IPS DF 19.7 (cell line): ENCODE results near the gene TMCO4.
A peak's percentile ranks its signal among the peaks of the same experiment; 100 is the strongest.

Source experiments
- DNase-seq: peaks from one replicate; pipeline ENCODE4 v3.0.0-alpha.2; 2013; ENCODE audit warnings: low read depth, low spot score

TMCO4 gene

GRCh38 chr1:19688041-19688842, 111.5 kb downstream of the TMCO4 start:
- DNase-seq, result no peak

DNA sequence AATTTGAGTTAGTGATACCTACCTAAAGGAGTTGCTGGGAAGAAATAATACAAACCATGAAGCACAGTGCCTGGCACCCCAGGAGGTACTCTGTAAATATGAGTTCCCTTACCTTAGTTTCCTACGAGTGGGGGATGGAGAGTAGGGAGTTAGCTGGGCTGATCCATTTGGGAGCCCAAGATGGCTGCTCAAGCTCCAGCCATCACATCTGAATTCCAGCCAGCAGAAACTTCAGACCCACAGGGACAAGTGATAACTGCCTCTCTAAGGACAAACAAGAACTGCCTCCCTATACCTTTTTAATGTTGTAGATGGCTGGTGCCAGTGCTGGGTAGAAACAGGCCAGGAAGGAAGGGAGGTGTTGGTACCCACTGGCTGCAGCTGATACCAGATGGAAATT, 112.3 kb downstream of the TMCO4 start:
- DNase-seq, result no peak

DNA sequence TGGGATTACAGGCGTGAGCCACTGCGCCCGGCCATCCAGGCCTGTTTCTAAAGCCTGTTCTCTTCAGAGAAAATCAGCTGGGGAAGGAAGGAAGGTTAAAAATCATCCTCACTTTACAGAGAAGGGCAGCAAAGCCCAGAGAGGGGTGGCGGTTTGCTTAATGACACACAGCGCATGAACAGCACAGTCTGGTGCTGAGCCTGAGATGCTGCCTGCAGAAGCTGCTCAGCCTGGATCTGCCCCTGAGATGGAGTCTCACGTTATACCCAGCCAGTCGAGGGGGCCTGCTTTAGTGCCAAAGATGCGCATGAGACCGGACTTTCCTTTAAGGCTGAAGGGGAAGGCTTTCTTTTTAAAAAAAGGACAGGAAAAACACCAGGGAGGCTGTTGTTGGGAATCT, 113.7 kb downstream of the TMCO4 start:
- DNase-seq, result no peak

DNA sequence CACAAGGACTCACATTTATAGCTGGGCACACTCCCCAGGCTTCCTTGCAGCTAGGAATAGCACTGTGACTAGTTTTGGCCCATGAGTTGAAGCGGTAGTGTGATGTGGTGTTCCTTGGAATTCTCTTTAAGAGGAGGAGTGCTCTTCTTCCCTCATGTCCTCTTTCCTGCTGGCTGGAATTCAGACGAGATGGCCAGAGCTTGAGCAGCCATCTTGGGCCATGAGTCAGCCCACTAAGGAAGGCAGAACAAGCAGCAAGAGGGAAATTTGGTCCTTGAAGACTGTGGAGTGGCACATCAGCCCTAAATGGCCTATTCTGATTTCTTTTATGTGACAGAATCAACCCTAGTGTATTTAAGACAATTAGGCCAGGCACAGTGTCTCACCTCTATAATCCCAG, 115.0 kb downstream of the TMCO4 start:
- DNase-seq, result no peak

DNA sequence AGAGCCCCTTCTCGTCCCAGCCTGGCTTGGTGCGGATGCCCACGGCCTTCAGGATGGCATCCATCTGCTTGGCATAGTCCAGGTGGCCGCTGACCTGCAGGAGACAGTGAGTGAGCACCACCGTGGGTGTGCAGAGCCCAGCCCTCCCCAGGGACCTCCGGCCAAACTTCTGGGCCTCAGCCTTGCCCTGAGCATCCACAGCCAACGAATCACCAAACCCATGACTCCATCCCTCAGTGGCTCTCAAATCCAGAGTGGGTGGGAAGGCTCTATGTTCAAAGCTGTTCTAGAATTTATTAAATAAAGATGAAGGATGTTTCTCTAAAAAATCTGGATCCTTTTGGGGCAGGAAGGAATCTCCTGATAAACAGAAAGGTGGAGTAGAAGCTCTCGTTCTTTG, 116.4 kb downstream of the TMCO4 start:
- DNase-seq, result no peak

- no peak for DNase-seq
Measured at GRCh38 chr1:19682901-19683300, 116.8 kb downstream of the TMCO4 start.

- no peak for DNase-seq
Measured at GRCh38 chr1:19682257-19682656, 117.5 kb downstream of the TMCO4 start.

- DNase-seq, result no peak
Measured at GRCh38 chr1:19680644-19681043, 119.1 kb downstream of the TMCO4 start.

DNA sequence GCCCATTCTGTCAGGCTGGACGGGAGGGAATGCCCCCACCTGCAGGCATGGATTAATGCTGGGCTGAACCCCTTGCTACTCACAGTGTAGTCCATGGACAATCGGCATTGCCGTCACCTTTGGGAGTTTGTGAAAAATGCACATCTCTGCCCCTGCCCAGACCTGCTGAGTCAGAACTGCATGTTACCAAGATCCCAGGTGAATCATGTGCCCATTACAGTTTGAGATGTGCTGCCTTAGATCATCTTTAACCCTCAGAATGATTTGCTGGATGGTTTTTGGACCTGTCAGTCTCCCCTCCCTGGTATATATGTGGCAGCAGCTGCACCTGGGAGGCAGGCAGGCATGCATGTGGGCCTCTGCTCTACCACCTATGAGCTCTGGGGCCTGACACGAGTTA, 120.0 kb downstream of the TMCO4 start:
- DNase-seq, result no peak

GRCh38 chr1:19678931-19679453, 120.7 kb downstream of the TMCO4 start:
- no peak for DNase-seq

GRCh38 chr1:19678493-19678892, 121.2 kb downstream of the TMCO4 start:
- DNase-seq, result no peak

GRCh38 chr1:19676438-19676922, 123.2 kb downstream of the TMCO4 start:
- DNase-seq, result peak; percentile 61

DNA sequence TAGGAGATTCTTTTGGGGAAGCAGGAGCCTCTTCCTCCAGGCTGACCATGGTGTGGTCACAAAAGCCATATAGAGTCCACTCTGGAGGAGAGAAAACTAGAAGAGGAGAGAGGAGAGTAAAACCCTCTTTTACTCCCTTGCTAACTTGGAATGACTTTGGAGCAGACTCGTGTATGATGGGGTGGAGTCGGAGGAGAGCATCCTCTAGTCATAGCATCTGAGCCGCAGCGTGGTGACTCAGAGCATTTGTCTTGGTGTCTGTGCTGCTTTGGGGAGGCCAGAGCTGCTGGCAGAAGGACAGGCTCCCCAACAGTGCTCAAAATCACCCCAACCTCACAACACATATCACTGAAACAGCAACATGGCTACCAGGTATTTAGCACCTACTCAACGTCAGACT, 123.9 kb downstream of the TMCO4 start:
- DNase-seq, result no peak

- DNase-seq, result no peak
Measured at GRCh38 chr1:19672237-19672636, 127.5 kb downstream of the TMCO4 start.

GRCh38 chr1:19670787-19671186, 128.9 kb downstream of the TMCO4 start:
- no peak for DNase-seq

DNA sequence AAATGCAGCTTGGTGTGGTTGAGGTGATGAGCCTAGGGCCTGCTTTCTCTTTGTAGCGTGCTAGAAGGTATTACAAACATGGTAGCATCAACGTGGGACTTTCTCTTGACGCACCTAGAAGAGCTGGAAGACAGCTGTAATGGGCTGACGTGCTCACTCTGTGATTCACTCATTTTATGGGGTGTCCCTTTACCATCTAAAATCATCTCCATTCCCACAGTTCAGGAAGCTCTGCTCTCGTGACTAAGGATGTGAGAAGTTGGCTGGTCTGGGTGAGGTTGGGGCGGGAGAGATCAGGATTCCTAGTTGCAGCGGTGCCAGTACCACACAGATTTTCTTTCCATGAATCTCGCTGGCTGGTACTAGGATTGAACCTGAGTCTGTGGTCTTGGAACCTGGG, 130.8 kb downstream of the TMCO4 start:
- DNase-seq, result no peak

- DNase-seq, result no peak
Measured at GRCh38 chr1:19665496-19666465, 133.9 kb downstream of the TMCO4 start.

DNA sequence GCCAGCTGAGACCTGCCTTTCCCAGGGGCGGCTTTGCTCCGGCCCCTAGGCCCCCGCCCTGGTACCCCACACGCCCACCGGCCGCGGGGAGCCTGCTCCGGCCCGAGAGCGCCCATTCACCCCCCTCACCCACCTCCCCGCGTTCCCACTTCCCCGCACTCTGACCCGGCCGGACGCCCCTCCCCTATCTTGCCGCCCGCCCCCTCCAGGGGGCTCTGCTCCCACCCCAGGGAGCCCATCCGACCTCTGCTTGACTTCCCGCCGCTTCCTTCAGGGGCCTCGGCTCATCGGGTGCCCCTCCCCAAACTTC, 134.6 kb downstream of the TMCO4 start:
- no peak for DNase-seq

DNA sequence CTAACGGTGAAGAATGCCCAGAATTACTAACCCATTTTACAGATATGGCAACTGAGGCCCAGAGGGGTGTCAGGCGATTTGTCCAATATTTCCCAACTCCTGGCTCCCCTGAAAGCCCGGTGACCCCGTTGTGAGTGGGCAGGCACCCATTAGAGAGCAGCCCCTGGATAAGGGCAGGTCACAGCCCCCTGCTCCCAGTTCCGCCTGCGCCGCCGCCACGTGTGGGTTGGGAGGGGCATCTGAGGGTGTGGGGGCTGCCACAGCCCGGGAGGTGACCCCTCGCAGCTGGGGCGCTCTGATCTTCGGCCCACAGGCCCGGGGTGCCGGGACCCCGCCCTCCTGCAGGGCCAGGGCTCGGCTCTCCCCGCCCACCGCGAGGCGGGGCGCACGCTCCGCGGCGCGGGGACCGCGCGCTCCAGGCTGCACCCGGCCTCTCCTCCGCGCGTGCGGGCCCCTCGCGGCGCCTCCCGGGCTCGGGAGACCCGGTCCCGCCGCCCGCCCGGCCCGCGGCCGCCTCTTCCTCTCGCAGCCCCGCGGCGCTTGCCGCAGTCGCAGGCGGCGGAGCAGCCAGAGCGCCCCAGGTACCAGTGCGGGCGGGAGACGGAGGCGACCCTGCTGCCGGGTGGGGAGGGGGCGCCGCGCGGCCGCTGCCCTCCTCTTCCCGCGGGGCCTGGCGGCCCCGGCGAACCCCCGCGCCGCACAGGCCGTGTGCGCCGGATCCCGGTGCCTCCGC, 135.1 kb downstream of the TMCO4 start, which contains the start of gene HTR6:
HTR6 (plus strand) TSS at position 423 of the 733 bp plus-strand sequence. CDS start 879 bp downstream, outside the sequence.
- no peak for DNase-seq

GRCh38 chr1:19662313-19662712, 137.4 kb downstream of the TMCO4 start:
- DNase-seq, result no peak

DNA sequence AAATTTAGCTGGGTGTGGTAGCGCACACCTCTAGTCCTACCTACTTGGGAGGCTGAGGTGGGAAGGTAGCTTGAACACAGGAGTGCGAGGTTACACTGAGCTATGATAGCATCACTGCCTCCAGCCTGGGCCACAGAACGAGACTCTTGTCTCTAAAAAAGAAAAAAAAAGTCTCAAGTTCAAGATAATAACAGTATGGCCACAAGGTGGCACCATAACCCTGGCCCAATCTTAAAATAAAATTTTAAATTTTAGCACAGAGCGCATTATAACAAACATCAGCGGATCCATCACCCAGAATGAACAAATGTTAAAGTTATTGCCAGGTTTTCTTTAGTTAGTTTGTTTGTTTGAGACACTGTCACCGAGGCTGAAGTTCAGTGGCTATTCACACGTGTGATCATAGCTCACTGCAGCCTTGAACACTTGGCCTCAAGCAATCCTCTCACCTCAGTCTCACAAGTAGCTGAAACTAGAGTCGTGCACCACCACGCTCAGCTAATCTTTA, 137.9 kb downstream of the TMCO4 start:
- DNase-seq, result no peak
